Keratinocyte (primary cell): ENCODE data around the gene ETV3L.

ENCODE experiments used
- CTCF ChIP-seq, 3 experiments: IDR thresholded peaks in 1 of 3; conservative IDR thresholded peaks in 1 of 3; optimal IDR thresholded peaks in 1 of 3; 2 replicates in 2 of 3; 3 replicates in 1 of 3; pipeline versions ENCODE3 to v1.5.1; 2011; ENCODE audit warnings: low read length in 3 of 3, mild to moderate bottlenecking in 3 of 3, moderate library complexity in 2 of 3, control low read depth in 1 of 3, inconsistent platforms in 1 of 3; ENCODE audit not compliant: insufficient read depth in 2 of 3; ENCODE audit errors: extremely low read depth in 1 of 3
- EZH2 ChIP-seq: IDR thresholded peaks from one replicate; pipeline ENCODE4 v1.6.1; 2012; ENCODE audit warnings: inconsistent platforms, mild to moderate bottlenecking, low read length, moderate library complexity

GRCh38 chr1:157081707-157082106 is 17.9 kb downstream of the ETV3L start:
- TF ChIP-seq CTCF (optimal IDR thresholded peaks at IDR 0.05 in 1 of 3, IDR thresholded peaks at IDR 0.05 in 1 of 3, conservative IDR thresholded peaks at IDR 0.05 in 1 of 3; ENCODE audit: extremely low read depth in 1 of 3, insufficient read depth in 2 of 3, low read length in 3 of 3) (no peak), EZH2 (no peak)
